ENCODE measurements around the gene LAMA3.

The LAMA3 gene

GRCh38 chr18:23798824-23799223 is 109.6 kb downstream of the LAMA3 start:
- DNase-seq (ENCODE audit: low spot score in 2 of 2) = peak in 1 of 2 donors; percentile 15
- Mint-ChIP-seq H3K9me3 (no peaks in the 10 kb centered on the region), H3K27ac (no peak overlapping the region), H3K36me3 (no peaks in the 10 kb centered on the region), H3K4me1 (no peaks in the 10 kb centered on the region), H3K4me3 (no peak overlapping the region)
- no peak for ATAC-seq

DNA sequence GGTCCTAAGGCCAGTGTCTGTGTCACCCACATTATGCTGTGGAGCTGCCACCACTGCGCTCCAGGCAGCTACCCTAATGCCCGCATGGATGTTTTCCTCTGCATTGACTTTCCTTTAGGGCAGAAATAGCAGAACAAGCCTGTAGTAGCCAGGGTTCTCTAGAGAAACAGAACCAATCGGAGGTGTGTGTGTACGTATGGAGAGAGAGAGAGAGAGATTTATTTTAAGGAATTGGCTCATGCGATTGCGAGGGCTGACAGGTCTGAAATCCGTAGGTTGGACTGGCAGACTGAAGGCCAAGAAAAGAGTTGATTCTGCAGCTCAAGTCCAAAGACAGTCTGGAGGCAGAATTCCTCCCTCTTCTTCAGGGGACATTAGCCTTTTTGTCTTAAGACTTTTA is 110.3 kb downstream of the LAMA3 start:
- ATAC-seq (no peak), DNase-seq (ENCODE audit: low spot score in 2 of 2) (peak in 1 of 2 donors; percentile 13)
- Mint-ChIP-seq H3K27ac (no peak overlapping the region), H3K9me3 (no peaks in the 10 kb centered on the region), H3K4me3 (no peak overlapping the region), H3K36me3 (no peaks in the 10 kb centered on the region), H3K4me1 (no peaks in the 10 kb centered on the region)

DNA sequence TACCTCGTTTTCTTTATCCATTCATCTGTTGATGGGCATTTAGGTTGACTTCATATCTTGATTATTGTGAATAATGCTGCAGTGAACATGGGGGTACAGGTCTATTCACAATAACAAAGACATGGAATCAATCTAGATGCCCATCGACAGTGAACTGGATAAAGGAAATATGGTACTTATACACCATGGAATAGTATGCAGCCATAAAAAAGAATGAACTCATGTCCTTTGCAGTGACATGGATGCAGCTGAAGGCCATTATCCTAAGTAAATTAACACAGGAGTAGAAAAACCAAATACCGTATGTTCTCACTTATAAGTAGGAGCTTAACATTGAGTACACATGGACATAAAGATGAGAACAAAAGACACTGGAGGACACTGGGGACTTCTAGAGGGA is 111.6 kb downstream of the LAMA3 start:
- no peaks in the 10 kb centered on the region for H3K36me3 Mint-ChIP-seq
- H3K4me3 Mint-ChIP-seq = no peak overlapping the region
- DNase-seq (ENCODE audit: low spot score in 2 of 2) (no peak), ATAC-seq (no peak)
- H3K27ac Mint-ChIP-seq = no peak overlapping the region
- H3K9me3 Mint-ChIP-seq = no peaks in the 10 kb centered on the region
- peaks cover 4% of the 10 kb centered on the region for H3K4me1 Mint-ChIP-seq

- H3K27ac Mint-ChIP-seq = no peak overlapping the region
- no peak for ATAC-seq
Observed at GRCh38 chr18:23802817-23803216, 113.6 kb downstream of the LAMA3 start.

GRCh38 chr18:23803755-23804154 is 114.5 kb downstream of the LAMA3 start:
- no peaks in the 10 kb centered on the region for H3K36me3 Mint-ChIP-seq
- peak in 1 of 2 donors; percentile 22 for DNase-seq (ENCODE audit: low spot score in 2 of 2)
- no peak overlapping the region for H3K27ac Mint-ChIP-seq
- H3K4me3 Mint-ChIP-seq = no peak overlapping the region
- H3K4me1 Mint-ChIP-seq = peaks cover 8% of the 10 kb centered on the region
- H3K9me3 Mint-ChIP-seq = no peaks in the 10 kb centered on the region
- no peak for ATAC-seq

More at GRCh38 chr18:23802817-23803216, 113.6 kb downstream of the LAMA3 start:
- H3K9me3 Mint-ChIP-seq = no peaks in the 10 kb centered on the region
- no peaks in the 10 kb centered on the region for H3K36me3 Mint-ChIP-seq
- peak in 1 of 2 donors; percentile 4 for DNase-seq (ENCODE audit: low spot score in 2 of 2)
- peaks cover 8% of the 10 kb centered on the region for H3K4me1 Mint-ChIP-seq
- no peak overlapping the region for H3K4me3 Mint-ChIP-seq

GRCh38 chr18:23805898-23806297 is 116.6 kb downstream of the LAMA3 start:
- peaks cover 18% of the 10 kb centered on the region for H3K4me1 Mint-ChIP-seq
- ATAC-seq (peak; percentile 84), DNase-seq (ENCODE audit: low spot score in 2 of 2) (no peak)
- no peaks in the 10 kb centered on the region for H3K9me3 Mint-ChIP-seq
- no peak overlapping the region for H3K4me3 Mint-ChIP-seq
- H3K27ac Mint-ChIP-seq = no peak overlapping the region
- no peaks in the 10 kb centered on the region for H3K36me3 Mint-ChIP-seq

GRCh38 chr18:23809415-23809814 is 120.2 kb downstream of the LAMA3 start:
- Mint-ChIP-seq H3K9me3 (no peaks in the 10 kb centered on the region), H3K27ac (no peak overlapping the region), H3K36me3 (no peaks in the 10 kb centered on the region), H3K4me3 (no peak overlapping the region), H3K4me1 (peaks cover 25% of the 10 kb centered on the region)
- DNase-seq (ENCODE audit: low spot score in 2 of 2) (peak in 1 of 2 donors; percentile 25), ATAC-seq (no peak)

GRCh38 chr18:23810396-23810795 is 121.1 kb downstream of the LAMA3 start:
- Mint-ChIP-seq H3K4me1 (peaks cover 25% of the 10 kb centered on the region), H3K27ac (no peak overlapping the region), H3K4me3 (no peak overlapping the region), H3K9me3 (no peaks in the 10 kb centered on the region), H3K36me3 (no peaks in the 10 kb centered on the region)
- no peak for DNase-seq (ENCODE audit: low spot score in 2 of 2)
- peak; percentile 81 for ATAC-seq

- H3K4me3 Mint-ChIP-seq = no peak overlapping the region
- peak overlapping the region; percentile 38 for H3K27ac Mint-ChIP-seq
- DNase-seq (ENCODE audit: low spot score in 2 of 2) = no peak
- no peaks in the 10 kb centered on the region for H3K9me3 Mint-ChIP-seq
- ATAC-seq = no peak
- peaks cover 21% of the 10 kb centered on the region for H3K4me1 Mint-ChIP-seq
- H3K36me3 Mint-ChIP-seq = peaks cover 4% of the 10 kb centered on the region
Observed at GRCh38 chr18:23811176-23811575, 121.9 kb downstream of the LAMA3 start.

DNA sequence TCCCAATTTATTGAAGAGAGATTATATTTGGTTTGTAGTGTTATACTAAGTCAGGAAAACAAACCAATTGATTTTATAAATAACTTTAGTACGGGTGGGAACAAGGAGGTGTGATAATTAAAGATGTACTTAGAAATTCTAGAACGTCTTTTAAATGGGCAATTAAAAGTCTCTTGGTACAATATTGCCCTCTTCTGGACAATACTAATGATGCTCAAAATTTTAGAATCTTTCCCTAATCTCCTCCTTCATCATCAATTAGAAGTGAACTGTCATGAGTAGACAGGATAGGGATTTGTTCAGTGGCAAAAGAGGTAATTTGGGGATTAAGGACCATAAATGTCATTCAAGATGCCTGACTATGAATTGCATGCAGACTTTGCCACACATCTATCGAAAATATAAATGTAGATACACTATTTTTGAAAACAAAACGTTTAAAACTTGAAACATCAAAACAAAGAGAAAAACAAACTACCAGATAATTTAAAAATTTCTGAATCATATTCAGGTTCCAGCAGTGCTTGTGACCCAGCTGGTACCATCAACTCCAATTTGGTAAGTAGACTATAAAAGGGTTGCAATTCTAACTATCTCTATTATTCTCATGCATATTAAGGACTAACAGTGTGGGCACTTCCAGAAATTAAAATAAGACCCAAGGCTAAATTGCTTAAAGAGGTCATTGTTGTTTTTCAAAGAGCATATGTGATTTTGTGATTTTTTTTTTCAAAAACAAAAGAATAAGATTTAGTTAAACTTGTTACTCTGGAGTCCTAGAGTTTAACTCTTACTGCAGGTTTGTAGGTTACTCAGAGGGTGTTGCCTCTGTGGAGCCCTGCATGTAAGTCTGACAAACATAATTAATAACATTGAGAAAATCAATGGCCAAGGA is 123.5 kb downstream of the LAMA3 start:
- no peaks in the 10 kb centered on the region for H3K9me3 Mint-ChIP-seq
- H3K27ac Mint-ChIP-seq = no peak overlapping the region
- DNase-seq (ENCODE audit: low spot score in 2 of 2) (no peak), ATAC-seq (no peak)
- no peak overlapping the region for H3K4me3 Mint-ChIP-seq
- peaks cover 5% of the 10 kb centered on the region for H3K36me3 Mint-ChIP-seq
- H3K4me1 Mint-ChIP-seq = peaks cover 26% of the 10 kb centered on the region

DNA sequence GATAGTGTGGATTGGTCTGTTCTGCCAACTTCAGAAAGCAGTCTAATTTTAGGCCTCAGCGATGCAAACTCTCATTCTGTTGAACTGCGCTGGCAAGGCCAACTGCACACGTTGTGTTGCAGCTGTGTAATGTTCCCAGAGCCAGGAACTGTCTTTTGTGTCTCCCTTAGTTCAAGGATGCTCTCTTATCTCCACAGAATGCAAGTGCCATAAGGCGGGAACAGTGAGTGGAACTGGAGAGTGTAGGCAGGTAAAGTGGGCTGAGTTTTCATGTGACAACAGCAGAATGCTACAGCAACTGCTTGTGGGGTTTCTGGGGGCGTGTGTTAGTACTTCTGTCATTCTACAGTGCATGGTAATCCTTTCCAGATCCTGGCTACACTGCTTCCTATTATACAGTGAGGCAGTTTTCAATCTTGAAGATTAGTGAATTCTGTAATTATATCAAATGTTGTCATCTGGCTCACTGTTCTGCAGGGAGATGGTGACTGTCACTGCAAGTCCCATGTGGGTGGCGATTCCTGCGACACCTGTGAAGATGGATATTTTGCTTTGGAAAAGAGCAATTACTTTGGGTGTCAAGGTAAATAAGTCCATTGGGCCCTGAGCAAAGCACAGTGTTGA is 125.8 kb downstream of the LAMA3 start:
- ATAC-seq = no peak
- Mint-ChIP-seq H3K9me3 (no peaks in the 10 kb centered on the region), H3K4me1 (peaks cover 20% of the 10 kb centered on the region), H3K27ac (no peak overlapping the region), H3K36me3 (peaks cover 5% of the 10 kb centered on the region), H3K4me3 (no peak overlapping the region)
- no peak for DNase-seq (ENCODE audit: low spot score in 2 of 2)

GRCh38 chr18:23816021-23816420 is 126.8 kb downstream of the LAMA3 start:
- peaks cover 5% of the 10 kb centered on the region for H3K36me3 Mint-ChIP-seq
- H3K9me3 Mint-ChIP-seq = no peaks in the 10 kb centered on the region
- no peak overlapping the region for H3K4me3 Mint-ChIP-seq
- peaks cover 15% of the 10 kb centered on the region for H3K4me1 Mint-ChIP-seq
- H3K27ac Mint-ChIP-seq = no peak overlapping the region
- ATAC-seq = no peak
- no peak for DNase-seq (ENCODE audit: low spot score in 2 of 2)

DNA sequence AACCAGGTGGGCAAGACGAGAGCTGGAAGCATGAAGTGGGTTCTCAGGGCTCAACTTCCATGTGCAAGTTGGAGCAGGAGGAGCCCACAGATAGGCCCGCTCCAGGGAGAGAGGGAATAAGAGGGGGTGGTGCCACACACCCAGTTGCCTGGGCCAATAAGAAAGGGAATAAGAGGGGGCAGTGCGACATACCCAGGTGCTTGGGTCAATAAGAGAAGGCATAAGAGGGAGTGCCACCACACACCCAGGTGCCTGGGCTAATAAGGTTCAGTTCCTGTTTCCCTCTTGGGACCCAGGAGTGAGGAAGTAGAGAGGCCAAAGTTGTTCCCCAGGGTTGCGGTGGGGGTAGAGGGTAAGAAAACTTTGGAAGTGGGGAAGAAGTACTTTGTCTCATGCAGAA is 127.5 kb downstream of the LAMA3 start:
- DNase-seq (ENCODE audit: low spot score in 2 of 2) (no peak), ATAC-seq (no peak)
- Mint-ChIP-seq H3K27ac (no peak overlapping the region), H3K36me3 (peaks cover 5% of the 10 kb centered on the region), H3K4me3 (no peak overlapping the region), H3K4me1 (peaks cover 9% of the 10 kb centered on the region), H3K9me3 (no peaks in the 10 kb centered on the region)

DNA sequence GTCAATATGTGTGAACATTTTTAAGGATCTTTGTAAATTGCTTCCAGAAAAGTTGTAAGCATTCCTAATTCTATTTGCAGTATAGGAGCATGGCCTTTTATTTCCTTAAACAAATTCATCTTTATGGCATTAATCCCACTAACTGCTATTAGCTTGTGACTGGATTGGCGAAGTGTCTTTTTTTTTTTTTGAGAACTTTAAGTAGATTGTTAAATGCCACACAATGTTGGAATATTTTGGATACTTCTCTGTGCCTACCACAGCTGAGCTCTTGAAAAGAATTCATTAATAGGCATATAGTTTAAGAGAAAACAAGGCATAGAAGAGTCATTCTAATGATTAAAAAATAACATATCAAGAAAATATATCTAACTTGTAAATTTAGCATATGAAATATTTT is 129.7 kb downstream of the LAMA3 start:
- DNase-seq (ENCODE audit: low spot score in 2 of 2) (no peak), ATAC-seq (no peak)
- Mint-ChIP-seq H3K4me1 (peaks cover 9% of the 10 kb centered on the region), H3K9me3 (no peaks in the 10 kb centered on the region), H3K36me3 (peaks cover 5% of the 10 kb centered on the region), H3K4me3 (no peak overlapping the region), H3K27ac (no peak overlapping the region)

DNA sequence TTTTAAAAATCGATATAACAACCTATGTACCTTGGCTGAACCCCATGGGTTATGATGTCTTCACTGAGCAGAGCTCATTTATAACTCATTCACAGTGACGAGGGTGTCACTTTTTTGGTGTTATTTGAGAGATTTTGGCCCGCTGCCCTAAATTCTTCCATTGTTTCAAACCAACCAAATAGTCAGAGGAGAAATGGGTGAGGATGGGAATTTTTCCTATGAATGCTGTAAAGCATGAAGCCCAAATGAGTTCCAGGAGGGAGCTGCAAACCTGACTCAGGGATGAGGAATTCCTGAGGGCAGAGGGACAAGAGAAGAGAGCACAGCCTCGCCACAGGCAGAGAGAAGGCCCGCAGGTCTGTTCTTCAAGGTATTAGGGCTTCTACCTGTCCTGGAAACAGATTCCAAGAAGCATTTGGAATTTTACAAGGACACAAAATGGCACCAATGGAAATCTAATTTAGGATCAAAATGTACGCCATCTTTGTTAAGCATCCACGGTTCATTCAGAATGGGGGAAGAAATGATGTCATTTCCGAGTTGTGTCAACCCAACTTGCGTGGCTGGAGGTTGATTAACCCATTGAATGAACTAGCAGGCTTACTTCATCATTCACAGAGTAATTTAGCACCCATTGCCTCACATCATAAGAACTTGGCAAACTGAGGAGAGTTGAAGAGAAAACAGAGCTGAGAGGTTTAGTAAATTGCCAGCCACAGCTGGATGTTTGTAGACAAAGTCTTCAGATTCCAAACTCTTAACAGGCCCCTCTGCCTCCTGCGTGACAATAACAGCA is 133.5 kb downstream of the LAMA3 start:
- no peaks in the 10 kb centered on the region for H3K36me3 Mint-ChIP-seq
- no peak overlapping the region for H3K4me3 Mint-ChIP-seq
- H3K4me1 Mint-ChIP-seq = no peaks in the 10 kb centered on the region
- no peak overlapping the region for H3K27ac Mint-ChIP-seq
- no peak for ATAC-seq
- no peaks in the 10 kb centered on the region for H3K9me3 Mint-ChIP-seq
- DNase-seq (ENCODE audit: low spot score in 2 of 2) = no peak
